Epidermal melanocyte (primary cell): ENCODE data around the gene PARP11.
A peak's percentile ranks its signal among the peaks of the same experiment; 100 is the strongest.
"Not testable (repeated sequence)": the region's sequence is repeated elsewhere in the genome, so short reads cannot be mapped to it uniquely, and the experiment has no call there.

ENCODE experiments used
- DNase-seq: peaks from one replicate; pipeline ENCODE4 v3.0.0; 2011; ENCODE audit warnings: low spot score; ENCODE audit not compliant: insufficient read length

The PARP11 gene

DNA sequence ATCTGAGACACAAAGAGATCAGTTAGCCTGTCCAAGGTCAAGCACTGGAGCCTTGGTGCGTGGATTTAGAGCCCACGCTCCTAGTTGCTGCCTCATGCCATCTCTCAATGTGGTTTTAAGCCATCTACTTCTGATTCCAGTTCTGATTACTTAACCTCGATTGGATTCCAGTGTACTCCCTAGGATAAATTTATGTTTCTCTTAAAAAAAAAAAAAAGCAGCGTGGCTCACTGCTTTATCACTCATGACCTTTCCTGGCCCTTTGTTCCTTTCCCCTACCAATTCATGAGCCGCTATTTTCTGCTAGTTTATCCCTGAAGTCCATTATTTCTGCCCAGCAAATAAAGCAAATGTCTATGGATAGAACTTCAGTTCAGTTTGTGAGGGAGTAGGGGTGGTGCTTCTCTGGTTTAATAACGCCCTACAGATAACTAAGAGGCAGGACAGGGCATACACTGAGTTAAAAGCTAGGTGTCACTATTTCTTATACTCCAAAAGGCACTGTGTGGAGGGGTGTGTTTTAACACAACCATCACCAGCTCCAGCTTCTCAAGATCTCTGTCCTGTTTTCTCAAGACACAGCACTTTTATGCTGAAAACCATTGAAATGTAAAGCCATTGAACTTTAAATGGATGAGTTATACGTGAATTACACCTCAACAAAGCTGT, 9.8 kb upstream of the PARP11 start:
- no peak for DNase-seq

GRCh38 chr12:3882406-3882805, 9.2 kb upstream of the PARP11 start:
- no peak for DNase-seq

DNA sequence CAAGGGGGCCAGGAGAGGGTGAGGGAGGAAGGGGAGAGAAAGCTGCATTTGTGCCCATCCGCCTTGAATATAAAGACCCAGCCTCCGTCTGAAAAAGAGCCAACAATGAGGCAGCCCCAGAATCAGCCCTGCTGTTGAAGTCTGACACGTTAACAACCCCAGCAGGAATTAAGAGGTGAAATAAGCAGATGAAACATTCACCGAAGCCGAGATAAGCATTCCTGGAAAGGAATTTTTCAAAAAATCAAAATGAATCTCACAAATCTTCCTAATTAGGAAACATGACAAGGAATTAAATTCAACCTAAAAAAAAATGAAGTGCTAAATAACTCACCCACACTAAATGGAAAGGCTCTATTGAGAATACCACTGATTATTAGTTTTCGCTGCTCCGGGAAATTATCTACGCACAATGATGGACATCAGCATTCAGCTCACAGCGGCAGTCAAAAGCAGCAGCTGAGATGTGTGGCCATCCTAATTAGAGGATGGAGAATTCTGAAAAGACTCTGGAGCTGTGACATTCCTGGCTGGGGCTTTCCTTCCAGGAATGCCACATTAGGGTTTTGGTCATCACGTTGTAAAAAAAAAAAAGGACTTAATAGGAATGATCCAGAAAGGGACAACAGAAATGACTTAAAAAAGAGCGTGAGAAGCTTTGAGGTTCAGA, 8.2 kb upstream of the PARP11 start:
- DNase-seq, result no peak

- DNase-seq, result no peak
These were observed 6.6 kb upstream of the PARP11 start for GRCh38 chr12:3879846-3880245.

DNA sequence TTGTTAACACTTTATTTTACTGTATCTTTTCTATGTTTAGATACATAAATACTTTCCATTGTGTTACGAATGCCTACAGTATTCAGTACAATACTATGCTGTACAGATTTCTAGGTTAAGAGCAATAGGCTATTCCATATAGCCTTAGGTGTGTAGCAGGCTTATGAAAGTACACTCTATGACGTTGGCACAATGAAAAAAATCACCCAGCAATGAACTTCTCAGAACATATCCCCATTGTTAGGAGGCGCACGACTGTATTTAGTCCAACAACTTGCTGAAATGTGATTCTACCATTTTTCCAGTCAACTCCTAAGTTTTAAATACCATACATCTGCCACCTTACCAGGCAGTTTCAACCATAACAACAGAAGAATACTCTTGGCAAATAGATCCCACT, 1.8 kb downstream of the PARP11 start:
- DNase-seq, result no peak

DNA sequence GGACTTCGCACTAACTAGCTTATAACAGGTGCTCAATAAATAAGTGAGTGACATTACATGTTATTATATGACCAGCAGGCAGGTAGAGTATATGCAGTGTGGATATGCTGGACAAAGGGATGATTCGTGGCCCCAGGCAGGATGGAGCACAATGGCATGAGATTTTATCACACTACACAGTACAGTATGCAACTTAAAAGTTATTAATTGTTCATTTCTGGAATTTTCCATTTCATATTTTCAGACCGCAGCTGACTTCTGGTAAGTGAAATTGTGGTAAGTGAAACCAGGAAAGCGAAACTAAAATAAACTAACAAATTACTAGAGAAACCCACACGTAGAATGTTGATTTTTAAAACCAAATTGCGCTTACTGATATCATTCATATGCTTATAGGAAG, 3.3 kb downstream of the PARP11 start:
- DNase-seq, result no peak

GRCh38 chr12:3869433-3869832, 3.8 kb downstream of the PARP11 start:
- DNase-seq, result no peak

- DNase-seq, result no peak
These were observed 9.4 kb downstream of the PARP11 start for GRCh38 chr12:3863756-3864155.

- DNase-seq, result no peak
These were observed 30.7 kb downstream of the PARP11 start for GRCh38 chr12:3842517-3842916.

- peak; percentile 27 for DNase-seq
These were observed 31.4 kb downstream of the PARP11 start for GRCh38 chr12:3841783-3842182.

DNA sequence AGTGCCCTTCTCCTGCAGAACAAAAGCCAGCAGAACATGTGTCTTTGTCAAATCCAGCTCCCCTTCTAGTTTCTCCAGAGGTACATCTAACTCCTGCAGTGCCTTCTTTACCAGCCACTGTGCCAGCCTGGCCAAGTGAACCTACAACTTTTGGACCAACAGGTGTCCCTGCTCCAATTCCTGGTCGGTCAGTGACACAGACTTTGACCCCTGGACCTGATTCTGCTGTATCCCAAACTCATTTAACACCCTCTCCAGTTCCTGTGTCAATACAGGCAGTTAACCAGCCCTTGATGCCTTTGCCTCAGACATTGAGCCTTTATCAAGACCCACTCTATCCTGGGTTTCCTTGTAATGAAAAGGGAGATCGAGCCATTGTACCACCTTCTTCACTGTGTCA, 32.4 kb downstream of the PARP11 start:
- not testable (repeated sequence) for DNase-seq

DNA sequence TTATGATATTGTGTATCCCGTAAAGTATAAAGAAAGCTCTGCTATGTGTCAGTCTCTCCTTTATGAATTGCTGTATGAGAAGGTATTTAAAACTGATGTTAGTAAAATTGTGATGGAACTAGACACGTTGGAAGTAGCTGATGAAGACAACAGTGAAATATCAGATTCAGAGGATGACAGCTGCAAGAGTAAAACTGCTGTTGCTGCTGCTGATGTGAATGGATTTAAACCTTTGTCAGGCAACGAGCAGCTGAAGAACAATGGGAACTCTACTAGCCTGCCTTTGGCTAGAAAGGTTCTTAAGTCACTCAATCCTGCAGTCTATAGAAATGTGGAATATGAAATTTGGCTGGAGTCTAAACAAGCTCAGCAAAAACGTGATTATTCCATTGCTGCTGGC, 33.5 kb downstream of the PARP11 start:
- not testable (repeated sequence) for DNase-seq

GRCh38 chr12:3838701-3839548, 34.3 kb downstream of the PARP11 start:
- not testable (repeated sequence) for DNase-seq

GRCh38 chr12:3838076-3838475, 35.1 kb downstream of the PARP11 start:
- DNase-seq, result no peak

DNA sequence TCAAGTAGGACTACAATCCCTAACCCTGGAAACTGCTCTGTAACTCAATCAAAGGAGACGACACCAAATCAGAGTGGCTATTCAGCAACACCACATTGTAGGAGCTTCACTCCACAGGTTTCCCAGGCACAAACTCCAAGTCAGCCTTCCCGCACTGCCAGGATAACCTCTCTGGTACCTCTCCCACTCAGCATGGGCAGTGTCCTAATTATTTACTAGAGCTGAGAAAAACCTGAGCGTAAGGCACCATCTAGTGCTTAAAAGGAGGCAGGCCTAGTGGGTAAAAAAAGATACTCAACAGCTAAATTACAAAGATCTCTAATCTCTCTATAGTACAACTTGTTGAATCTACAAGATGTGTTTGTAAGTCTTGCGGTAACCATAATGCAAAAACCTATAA, 36.1 kb downstream of the PARP11 start:
- no peak for DNase-seq

DNA sequence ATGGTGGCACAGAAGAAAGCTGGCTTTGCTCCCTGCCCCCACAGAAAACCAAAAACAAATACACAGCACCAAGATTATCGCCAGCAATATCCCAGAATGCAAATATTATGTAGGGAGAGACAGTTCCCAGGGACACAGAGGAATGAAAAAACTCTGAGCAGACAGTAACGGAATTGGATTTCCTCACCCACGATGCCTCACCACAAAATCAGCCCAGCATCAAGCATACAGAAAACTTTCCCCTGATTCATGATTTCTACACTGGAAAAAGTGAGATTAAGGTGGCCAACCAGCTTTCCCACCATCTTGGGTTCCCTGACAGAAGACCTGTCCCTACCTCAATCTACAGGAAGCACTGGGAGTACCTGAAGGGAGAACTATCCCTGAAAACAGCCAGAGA, 36.6 kb downstream of the PARP11 start:
- DNase-seq, result no peak

DNA sequence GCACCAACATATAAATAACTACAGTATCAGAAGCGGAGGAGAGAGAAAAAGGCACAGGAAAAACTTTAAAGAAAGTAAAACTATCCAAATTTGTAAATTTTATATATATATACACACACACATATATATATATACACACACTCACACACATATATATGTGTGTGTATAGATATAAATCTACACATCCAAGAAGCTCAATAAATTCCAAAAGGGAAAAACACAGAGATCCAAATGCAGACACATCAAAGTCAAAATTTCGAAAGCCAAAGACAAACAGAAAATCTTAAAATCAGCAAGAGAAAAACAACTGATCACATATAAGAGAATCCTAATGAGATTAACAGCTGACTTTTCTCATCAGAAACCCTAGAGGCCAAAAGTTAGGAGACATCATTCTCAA, 37.3 kb downstream of the PARP11 start:
- no peak for DNase-seq

DNA sequence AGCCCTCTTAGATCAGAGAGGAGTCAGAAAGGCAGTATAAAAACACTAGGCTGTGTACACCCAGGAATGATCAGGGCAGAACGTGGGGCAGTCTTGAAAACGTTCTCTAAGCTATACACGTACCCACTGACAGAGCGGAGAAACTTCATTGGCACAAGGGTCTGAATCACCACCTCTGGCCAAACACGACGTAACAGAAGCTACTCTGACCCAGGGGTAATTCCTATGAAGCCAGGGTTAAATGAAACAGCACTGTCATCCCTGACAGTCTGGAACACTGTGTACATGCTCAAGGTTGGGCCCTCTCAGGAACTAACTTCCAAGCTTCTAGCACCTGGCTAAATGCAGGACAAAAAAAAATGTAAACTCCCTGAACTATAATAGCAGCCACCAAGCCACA, 38.4 kb downstream of the PARP11 start:
- no peak for DNase-seq

DNA sequence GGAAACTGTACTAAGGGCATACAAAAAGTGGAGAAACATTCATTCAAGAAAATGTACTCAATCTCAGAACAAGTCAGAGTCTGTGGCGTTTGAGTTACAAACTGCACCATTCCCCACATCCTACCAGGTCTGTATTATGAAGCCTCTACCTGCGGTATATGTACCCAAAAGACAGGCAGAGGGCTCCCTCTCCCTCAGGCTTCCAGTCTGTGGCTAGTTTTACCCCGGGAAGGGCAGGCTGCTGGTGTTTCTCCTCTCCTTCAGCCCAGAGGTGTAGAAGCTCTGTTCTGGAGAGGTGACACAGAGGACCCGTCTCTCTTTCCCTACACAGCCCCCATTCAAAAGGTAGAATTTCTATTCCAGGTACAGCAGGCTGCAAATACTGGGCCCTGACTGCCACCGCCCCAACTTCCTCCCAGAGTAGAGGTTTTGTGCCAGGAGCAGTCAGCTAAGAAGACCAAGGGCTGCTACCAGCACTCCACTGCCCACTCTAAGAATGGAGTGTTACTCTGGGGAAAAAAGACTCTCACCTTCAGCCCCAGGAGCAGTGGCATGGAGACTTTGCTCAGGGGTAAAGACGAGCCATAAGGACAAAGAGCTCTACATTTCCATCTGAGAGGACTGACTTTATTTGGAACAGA, 39.4 kb downstream of the PARP11 start:
- DNase-seq, result no peak

- no peak for DNase-seq
These were observed 40.5 kb downstream of the PARP11 start for GRCh38 chr12:3832738-3833137.

DNA sequence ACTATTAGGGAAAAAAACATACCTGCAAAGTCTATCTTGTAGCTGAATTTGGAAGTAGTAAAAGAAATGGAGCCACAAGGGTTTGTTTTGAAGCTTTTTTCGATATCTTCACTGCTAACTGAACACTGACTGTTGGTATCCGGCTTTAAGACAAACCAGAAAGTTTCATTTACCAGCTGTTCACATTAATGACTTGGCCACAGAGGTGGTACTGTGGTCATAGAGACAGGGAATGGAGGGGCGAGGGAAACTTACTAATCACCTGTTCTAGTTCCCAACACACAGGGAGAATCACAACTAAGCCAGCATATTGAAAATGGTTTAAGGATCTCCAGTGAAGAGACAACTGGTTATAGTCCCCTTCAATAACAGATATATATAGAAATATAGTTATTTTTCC, 44.3 kb downstream of the PARP11 start:
- no peak for DNase-seq
